Stomach smooth muscle (tissue), 2 donors: Measurements from ENCODE around the gene AP1M1.
A peak's percentile ranks its signal among the peaks of the same experiment; 100 is the strongest.

Experiments used
- H3K27ac ChIP-seq: one replicate; pipeline ENCODE4 v1.7.0; 2013; ENCODE audit warnings: mild to moderate bottlenecking, low read length, inconsistent platforms
- H3K27me3 ChIP-seq, 2 donors: one replicate each; pipeline ENCODE4 v1.7.0; 2013; ENCODE audit warnings: low read length in 2 of 2; ENCODE audit not compliant: insufficient read depth in 2 of 2, control insufficient read depth in 1 of 2
- H3K36me3 ChIP-seq, 2 donors: one replicate each; pipeline ENCODE4 v1.7.0; 2013; ENCODE audit warnings: low read length in 2 of 2; ENCODE audit not compliant: control insufficient read depth in 2 of 2, insufficient read depth in 2 of 2
- H3K4me1 ChIP-seq: one replicate; pipeline ENCODE4 v1.7.0; 2013; ENCODE audit warnings: low read length; ENCODE audit not compliant: control insufficient read depth, insufficient read depth
- H3K4me3 ChIP-seq, 2 donors: one replicate each; pipeline ENCODE4 v1.7.0; 2013; ENCODE audit warnings: low read length in 2 of 2
- H3K9ac ChIP-seq, 2 donors: one replicate each; pipeline ENCODE4 v1.7.0; 2013; ENCODE audit warnings: low read length in 2 of 2, mild to moderate bottlenecking in 1 of 2
- H3K9me3 ChIP-seq, 2 donors: one replicate each; pipeline ENCODE4 v1.7.0; 2013; ENCODE audit warnings: low read length in 2 of 2; ENCODE audit not compliant: control insufficient read depth in 2 of 2
- donor health status: healthy.
- donor health status: Pancreatic carcinoma.

The AP1M1 gene

GRCh38 chr19:16252459-16253205 is 54.9 kb downstream of the AP1M1 start:
- no peak overlapping the region for H3K4me3 ChIP-seq
- no peak overlapping the region for H3K9ac ChIP-seq
- H3K27me3 ChIP-seq, result no peaks in the 10 kb centered on the region
- no peaks in the 10 kb centered on the region for H3K36me3 ChIP-seq
- no peaks in the 10 kb centered on the region for H3K9me3 ChIP-seq
- H3K27ac ChIP-seq, result no peak overlapping the region
- H3K4me1 ChIP-seq, result peaks cover 2% of the 10 kb centered on the region

- Histone ChIP-seq H3K27me3 (no peaks in the 10 kb centered on the region), H3K9ac (no peak overlapping the region), H3K27ac (no peak overlapping the region), H3K4me1 (no peaks in the 10 kb centered on the region), H3K4me3 (no peak overlapping the region), H3K36me3 (no peaks in the 10 kb centered on the region), H3K9me3 (no peaks in the 10 kb centered on the region)
These were observed 57.2 kb downstream of the AP1M1 start for GRCh38 chr19:16254851-16255408.

- Histone ChIP-seq H3K27ac (peak overlapping the region; percentile 66), H3K4me3 (no peak overlapping the region), H3K36me3 (no peaks in the 10 kb centered on the region), H3K9ac (no peak overlapping the region), H3K9me3 (no peaks in the 10 kb centered on the region), H3K4me1 (no peaks in the 10 kb centered on the region), H3K27me3 (no peaks in the 10 kb centered on the region)
These were observed 59.8 kb downstream of the AP1M1 start for GRCh38 chr19:16257509-16258002.

GRCh38 chr19:16258440-16258903 is 60.8 kb downstream of the AP1M1 start:
- Histone ChIP-seq H3K4me1 (no peaks in the 10 kb centered on the region), H3K27me3 (no peaks in the 10 kb centered on the region), H3K27ac (peak overlapping the region; percentile 66), H3K9me3 (no peaks in the 10 kb centered on the region), H3K4me3 (no peak overlapping the region), H3K9ac (peak overlapping the region in 1 of 2 donors; percentile 47), H3K36me3 (no peaks in the 10 kb centered on the region)

GRCh38 chr19:16259385-16260159 is 61.9 kb downstream of the AP1M1 start:
- Histone ChIP-seq H3K4me3 (no peak overlapping the region), H3K9me3 (no peaks in the 10 kb centered on the region), H3K4me1 (no peaks in the 10 kb centered on the region), H3K27me3 (no peaks in the 10 kb centered on the region), H3K9ac (no peak overlapping the region), H3K36me3 (no peaks in the 10 kb centered on the region), H3K27ac (no peak overlapping the region)

GRCh38 chr19:16260160-16260811 is 62.6 kb downstream of the AP1M1 start:
- Histone ChIP-seq H3K9me3 (no peaks in the 10 kb centered on the region), H3K9ac (no peak overlapping the region), H3K36me3 (no peaks in the 10 kb centered on the region), H3K4me1 (no peaks in the 10 kb centered on the region), H3K4me3 (no peak overlapping the region), H3K27me3 (no peaks in the 10 kb centered on the region), H3K27ac (no peak overlapping the region)

- no peaks in the 10 kb centered on the region for H3K4me1 ChIP-seq
These were observed 63.1 kb downstream of the AP1M1 start for GRCh38 chr19:16260812-16261161.

GRCh38 chr19:16261584-16262368 is 64.1 kb downstream of the AP1M1 start:
- H3K9ac ChIP-seq, result no peak overlapping the region
- H3K36me3 ChIP-seq, result no peaks in the 10 kb centered on the region
- no peaks in the 10 kb centered on the region for H3K4me1 ChIP-seq
- no peak overlapping the region for H3K4me3 ChIP-seq
- H3K27me3 ChIP-seq, result no peaks in the 10 kb centered on the region
- H3K27ac ChIP-seq, result no peak overlapping the region
- H3K9me3 ChIP-seq, result no peaks in the 10 kb centered on the region

More at GRCh38 chr19:16260812-16261161, 63.1 kb downstream of the AP1M1 start:
- H3K4me3 ChIP-seq, result no peak overlapping the region
- no peaks in the 10 kb centered on the region for H3K9me3 ChIP-seq
- no peak overlapping the region for H3K27ac ChIP-seq
- H3K9ac ChIP-seq, result no peak overlapping the region
- H3K27me3 ChIP-seq, result no peaks in the 10 kb centered on the region
- H3K36me3 ChIP-seq, result no peaks in the 10 kb centered on the region

GRCh38 chr19:16262618-16263017 is 64.9 kb downstream of the AP1M1 start:
- Histone ChIP-seq H3K27ac (no peak overlapping the region), H3K9me3 (no peaks in the 10 kb centered on the region), H3K4me1 (no peaks in the 10 kb centered on the region), H3K36me3 (no peaks in the 10 kb centered on the region), H3K4me3 (no peak overlapping the region), H3K9ac (no peak overlapping the region), H3K27me3 (no peaks in the 10 kb centered on the region)
